Neural progenitor cell (in vitro differentiated cells): ENCODE data around the gene ATP10B.

Experiments
- CTCF ChIP-seq: fragments of 200-600 bp; sonication (generic); IDR thresholded peaks from 2 replicates; pipeline ENCODE4 v1.5.1; 2017; ENCODE audit warnings: antibody characterized with exemption, mild to moderate bottlenecking
- EZH2 ChIP-seq: fragments of 200-600 bp; sonication (generic); IDR thresholded peaks from 2 replicates; pipeline ENCODE4 v1.6.1; 2017; ENCODE audit warnings: antibody characterized with exemption, mild to moderate bottlenecking, moderate library complexity

GRCh38 chr5:160665460-160665859, 186.6 kb downstream of the ATP10B start:
- TF ChIP-seq CTCF: no peak
- TF ChIP-seq EZH2: no peak
